HepG2 (cell line): ENCODE results near the gene MAPK10. TPM values are rescaled to one million over a fixed set of nuclear protein-coding genes. Genes with fewer than 3 reads are reported as not detected.

Source experiments
- ATAC-seq: fragments of 200-7000 bp; cut with Tn5 transposase; 3 replicates; pipeline ENCODE4 v1.9.1; 2020; ENCODE audit warnings: mild to moderate bottlenecking, moderate library complexity
- BruUV-seq: library from RNA; stranded (reverse); fragments of 400-500 nt; replicated peaks from 2 replicates; lab custom pipeline; 2021; lab: Mats Ljungman, UMichigan
- CTCF ChIA-PET: fragments of 300-600 bp; formaldehyde crosslinking; extraction: SDS; loops from one replicate; lab custom pipeline; 2021; ENCODE audit warnings: low total read pairs, inconsistent platforms, low intra/inter-chr PET ratio; lab: Yijun Ruan, JAX
- POLR2A ChIA-PET: fragments of 350-600 bp; sonication (Branson Sonifier 250); formaldehyde crosslinking; loops from one replicate; lab custom pipeline; 2020; ENCODE audit warnings: antibody characterized with exemption, inconsistent platforms; lab: Yijun Ruan, JAX
- DNase-seq: peaks from one replicate; pipeline ENCODE4 v3.0.0-alpha.2; 2015; ENCODE audit warnings: low spot score
- FAIRE-seq: peaks from 3 replicates; lab custom pipeline; 2011; peaks lifted over from hg19 to GRCh38; lab: Jason Lieb, UNC
- H2AFZ ChIP-seq: one replicate; pipeline ENCODE4 v1.6.1; 2011; ENCODE audit warnings: low read length, inconsistent platforms
- H3K27ac ChIP-seq: fragments of 300-600 bp; 3 replicates; pipeline ENCODE4 v1.8.0; 2011; ENCODE audit warnings: mixed run types, mild to moderate bottlenecking, mixed read lengths, low read length, inconsistent platforms; ENCODE audit not compliant: insufficient read depth; ENCODE audit errors: extremely low read length
- H3K27me3 ChIP-seq, 2 experiments: fragments of 200-600 bp in 1 of 2; 2 replicates in 1 of 2; 3 replicates in 1 of 2; pipeline versions ENCODE4 v1.6.0 to v1.8.0; 2011; ENCODE audit warnings: low read length in 2 of 2, mild to moderate bottlenecking in 2 of 2, moderate library complexity in 2 of 2, inconsistent platforms in 1 of 2; ENCODE audit not compliant: insufficient read depth in 2 of 2, control insufficient read depth in 1 of 2
- H3K36me3 ChIP-seq, 2 experiments: fragments of 200-600 bp in 1 of 2; replicated peaks in 1 of 2; 2 replicates in 1 of 2; 3 replicates in 1 of 2; pipeline versions ENCODE4 v1.5.1 to v1.8.0; 2011; ENCODE audit warnings: low read length in 2 of 2, inconsistent platforms in 1 of 2; ENCODE audit not compliant: insufficient read depth in 2 of 2, control insufficient read depth in 1 of 2
- H3K4me1 ChIP-seq: 2 replicates; pipeline ENCODE4 v1.5.1; 2012; ENCODE audit warnings: low read length, inconsistent platforms; ENCODE audit not compliant: insufficient read depth
- H3K4me2 ChIP-seq: 2 replicates; pipeline ENCODE4 v1.6.0; 2011; ENCODE audit warnings: low read depth, low read length, inconsistent platforms
- H3K4me3 ChIP-seq, 3 experiments: fragments of 200-600 bp in 1 of 3; sonication (generic), shearing (Covaris generic) in 1 of 3; replicated peaks in 1 of 3; 2 replicates each; pipeline ENCODE4 v1.5.1; 2011 to 2016; ENCODE audit warnings: low read length in 3 of 3, inconsistent platforms in 2 of 3, low read depth in 2 of 3, mild to moderate bottlenecking in 2 of 3, control low read depth in 1 of 3, mixed read lengths in 1 of 3; ENCODE audit not compliant: insufficient read depth in 1 of 3
- H3K79me2 ChIP-seq: one replicate; pipeline ENCODE4 v1.6.1; 2011; ENCODE audit warnings: low read length, inconsistent platforms; ENCODE audit not compliant: insufficient read depth
- H3K9ac ChIP-seq: 2 replicates; pipeline ENCODE4 v1.6.0; 2011; ENCODE audit warnings: mild to moderate bottlenecking, low read depth, low read length, inconsistent platforms; ENCODE audit not compliant: insufficient read depth
- H3K9me3 ChIP-seq: 2 replicates; pipeline ENCODE4 v1.5.1; 2012; ENCODE audit warnings: mild to moderate bottlenecking, low read length
- H4K20me1 ChIP-seq: 2 replicates; pipeline ENCODE4 v1.6.0; 2011; ENCODE audit warnings: inconsistent platforms, mild to moderate bottlenecking, low read length, moderate library complexity; ENCODE audit not compliant: insufficient read depth
- ATRX ChIP-seq: sonication (generic); formaldehyde crosslinking; IDR thresholded peaks from 2 replicates; pipeline ENCODE4 v1.4.0; 2020; ENCODE audit warnings: missing genetic modification reagents, borderline replicate concordance
- DMAP1 ChIP-seq: IDR thresholded peaks from 2 replicates; pipeline ENCODE4 v1.6.1; 2016
- GFI1 ChIP-seq: sonication (generic); formaldehyde crosslinking; IDR thresholded peaks from 2 replicates; pipeline ENCODE4 v1.5.0; 2020; ENCODE audit warnings: missing genetic modification reagents, mild to moderate bottlenecking, borderline replicate concordance
- HMG20B ChIP-seq: conservative IDR thresholded peaks from 2 replicates; pipeline ENCODE4 v1.6.1; 2016; ENCODE audit warnings: missing genetic modification reagents, missing compliant biosample characterization
- HOXA9 ChIP-seq: sonication (generic); formaldehyde crosslinking; IDR thresholded peaks from 2 replicates; pipeline ENCODE4 v1.8.1; 2022; ENCODE audit warnings: missing genetic modification reagents, mild to moderate bottlenecking, moderate library complexity, borderline replicate concordance
- PHF21A ChIP-seq: sonication (generic); formaldehyde crosslinking; IDR thresholded peaks from 2 replicates; pipeline ENCODE4 v1.5.0; 2020; ENCODE audit warnings: mild to moderate bottlenecking, missing genetic modification reagents
- RCOR2 ChIP-seq: IDR thresholded peaks from 2 replicates; pipeline ENCODE4 v1.6.1; 2016; ENCODE audit warnings: missing biosample characterization, missing genetic modification reagents
- SMAD1 ChIP-seq: sonication (generic); formaldehyde crosslinking; IDR thresholded peaks from 2 replicates; pipeline ENCODE4 v1.4.0; 2020; ENCODE audit warnings: missing genetic modification reagents, low read depth, mild to moderate bottlenecking, borderline replicate concordance
- TCF7 ChIP-seq: sonication (generic); IDR thresholded peaks from 2 replicates; pipeline ENCODE4 v1.6.1; 2016; ENCODE audit warnings: antibody characterized with exemption, low read depth
- TMF1 ChIP-seq: sonication (generic); formaldehyde crosslinking; IDR thresholded peaks from 2 replicates; pipeline ENCODE4 v1.8.1; 2022; ENCODE audit warnings: low read depth, missing genetic modification reagents
- ZBTB38 ChIP-seq: sonication (generic); formaldehyde crosslinking; IDR thresholded peaks from 2 replicates; pipeline ENCODE4 v1.5.1; 2020; ENCODE audit warnings: mild to moderate bottlenecking, missing genetic modification reagents
- ZIK1 ChIP-seq: sonication (generic); formaldehyde crosslinking; IDR thresholded peaks from 2 replicates; pipeline ENCODE4 v1.5.0; 2020; ENCODE audit warnings: mild to moderate bottlenecking, low read depth, missing genetic modification reagents, borderline replicate concordance
- ZNF430 ChIP-seq: sonication (generic); formaldehyde crosslinking; IDR thresholded peaks from 2 replicates; pipeline ENCODE4 v1.9.0; 2021; ENCODE audit warnings: mild to moderate bottlenecking, missing genetic modification reagents
- ZNF792 ChIP-seq: IDR thresholded peaks from 2 replicates; pipeline ENCODE4 v1.6.1; 2016
- ZSCAN20 ChIP-seq: sonication (generic); formaldehyde crosslinking; IDR thresholded peaks from 2 replicates; pipeline ENCODE4 v1.4.0; 2020; ENCODE audit warnings: missing genetic modification reagents, mild to moderate bottlenecking, borderline replicate concordance
- whole genome bisulfite sequencing: methylation state at CpG from one replicate; pipeline ENCODE4 v1.1.6; 2017; ENCODE audit warnings: low lambda C conversion rate; 5-methylcytosine and 5-hydroxymethylcytosine counted together
- in situ Hi-C: cut with HindIII; loops from 2 replicates; pipeline ENCODE4 v1.10.0; 2017; ENCODE audit warnings: low pct_unique_long_range_greater_than_20kb; ENCODE audit not compliant: extremely low pct_ligation_motif_present
- intact Hi-C: fragments of 100-400 bp; cut with micrococcal nuclease; formaldehyde crosslinking; loops from one replicate; pipeline ENCODE4 v1.10.0; 2022; ENCODE audit not compliant: unreplicated experiment
- polyA plus RNA-seq, 8 experiments: library from polyadenylated mRNA; depleted of rRNA in 3 of 8; stranded (reverse) in 7 of 8; unstranded in 1 of 8; fragments of >200 nt; fragmentation: Illumina TruSeq in 4 of 8; extraction: Trizol in 4 of 8; gene quantifications; 2 replicates each; pipeline versions ENCODE4 v1.2.1 to v1.2.3, GENCODE V29; 2011 to 2016; ENCODE audit warnings: low read depth in 4 of 8, missing spikeins in 1 of 8, mixed read lengths in 1 of 8; ENCODE audit not compliant: insufficient read depth in 1 of 8
- total RNA-seq, 5 experiments: library from RNA; depleted of rRNA; stranded (reverse); fragments of >200 nt; fragmentation: Illumina TruSeq; extraction: Trizol; gene quantifications; 2 replicates each; pipeline ENCODE4 v1.2.3, GENCODE V29; 2016; ENCODE audit warnings: low read depth in 1 of 5
- TF ChIP-seq, protein P1 (sequence below): sonication (generic); formaldehyde crosslinking; IDR thresholded peaks from 2 replicates; pipeline ENCODE4 v1.5.1; 2020; ENCODE audit warnings: mild to moderate bottlenecking, missing genetic modification reagents
- TF ChIP-seq, protein P2 (sequence below): IDR thresholded peaks from 2 replicates; pipeline ENCODE4 v1.6.1; 2012; ENCODE audit warnings: inconsistent platforms
- TF ChIP-seq, protein P3 (sequence below): sonication (generic); formaldehyde crosslinking; IDR thresholded peaks from 2 replicates; pipeline ENCODE4 v1.5.0; 2020; ENCODE audit warnings: missing genetic modification reagents

The MAPK10 gene
- total and polyA plus RNA-seq, 2 of the 13 experiments (the other 11 are each of a cell fraction or from before 2014, with no cell fraction given), result not detected

DNA sequence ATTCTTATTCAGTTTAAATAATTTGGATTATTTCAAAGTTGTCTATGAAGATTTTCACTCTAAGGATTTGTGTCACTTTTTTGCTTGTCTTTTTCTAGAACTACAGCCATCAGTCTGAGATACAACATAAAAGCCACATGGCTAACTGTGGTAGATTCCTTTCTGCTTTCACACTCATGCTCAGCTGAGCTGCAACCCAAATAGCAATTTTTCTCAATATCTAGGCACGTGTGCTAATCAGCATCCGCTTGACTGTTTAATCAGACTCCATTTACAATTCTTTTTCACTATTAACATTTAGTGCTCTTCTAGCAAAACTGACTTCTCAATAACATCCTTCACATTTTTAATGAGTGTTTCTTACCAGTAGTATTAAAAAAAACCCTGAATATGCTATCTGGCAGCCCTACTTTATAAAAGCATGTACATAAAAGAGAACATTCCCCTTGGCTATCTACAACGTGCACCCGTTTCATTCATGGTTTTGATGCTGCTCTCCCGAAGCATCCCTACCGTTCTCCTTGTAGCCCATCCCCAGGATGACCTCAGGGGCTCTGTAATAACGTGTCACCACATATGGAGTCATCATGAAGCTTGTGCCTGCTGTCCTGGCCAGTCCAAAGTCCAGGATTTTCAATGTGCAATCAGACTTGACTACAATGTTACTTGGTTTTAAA is 259.2 kb downstream of the MAPK10 start:
- in situ Hi-C loops, result no loop called here

DNA sequence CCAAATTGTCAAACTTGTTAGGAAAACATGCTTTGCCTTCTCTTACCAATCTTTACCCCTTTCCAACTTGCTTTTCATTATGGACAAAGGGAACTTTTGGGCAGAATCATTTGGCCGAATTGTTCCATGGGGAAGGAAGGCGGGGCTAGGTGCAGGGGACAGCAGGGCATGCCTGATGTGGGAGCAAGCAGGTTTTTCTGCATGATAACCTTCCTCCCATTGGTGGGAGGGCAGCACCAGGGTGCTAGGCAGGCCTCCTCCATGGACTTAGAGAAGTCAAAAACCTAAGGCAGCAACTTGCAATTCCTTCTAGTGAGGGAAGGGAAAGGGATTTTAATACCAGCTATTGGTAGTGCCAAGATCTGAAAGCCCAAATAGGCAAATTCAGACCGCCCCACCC is 260.5 kb downstream of the MAPK10 start:
- CTCF ChIA-PET, result no interaction called here
- no peak for ATAC-seq
- in situ Hi-C loops, result no loop called here
- TF ChIP-seq ZSCAN20 (CRISPR knock-in tag), result no peak
- TF ChIP-seq ZNF792 (CRISPR knock-in tag), result no peak
- TF ChIP-seq HOXA9 (CRISPR knock-in tag), result no peak
- no peak for TF ChIP-seq TMF1 (CRISPR knock-in tag)
- TF ChIP-seq DMAP1, result no peak
- TF ChIP-seq SMAD1 (CRISPR knock-in tag), result no peak
- TF ChIP-seq, protein P1, sequence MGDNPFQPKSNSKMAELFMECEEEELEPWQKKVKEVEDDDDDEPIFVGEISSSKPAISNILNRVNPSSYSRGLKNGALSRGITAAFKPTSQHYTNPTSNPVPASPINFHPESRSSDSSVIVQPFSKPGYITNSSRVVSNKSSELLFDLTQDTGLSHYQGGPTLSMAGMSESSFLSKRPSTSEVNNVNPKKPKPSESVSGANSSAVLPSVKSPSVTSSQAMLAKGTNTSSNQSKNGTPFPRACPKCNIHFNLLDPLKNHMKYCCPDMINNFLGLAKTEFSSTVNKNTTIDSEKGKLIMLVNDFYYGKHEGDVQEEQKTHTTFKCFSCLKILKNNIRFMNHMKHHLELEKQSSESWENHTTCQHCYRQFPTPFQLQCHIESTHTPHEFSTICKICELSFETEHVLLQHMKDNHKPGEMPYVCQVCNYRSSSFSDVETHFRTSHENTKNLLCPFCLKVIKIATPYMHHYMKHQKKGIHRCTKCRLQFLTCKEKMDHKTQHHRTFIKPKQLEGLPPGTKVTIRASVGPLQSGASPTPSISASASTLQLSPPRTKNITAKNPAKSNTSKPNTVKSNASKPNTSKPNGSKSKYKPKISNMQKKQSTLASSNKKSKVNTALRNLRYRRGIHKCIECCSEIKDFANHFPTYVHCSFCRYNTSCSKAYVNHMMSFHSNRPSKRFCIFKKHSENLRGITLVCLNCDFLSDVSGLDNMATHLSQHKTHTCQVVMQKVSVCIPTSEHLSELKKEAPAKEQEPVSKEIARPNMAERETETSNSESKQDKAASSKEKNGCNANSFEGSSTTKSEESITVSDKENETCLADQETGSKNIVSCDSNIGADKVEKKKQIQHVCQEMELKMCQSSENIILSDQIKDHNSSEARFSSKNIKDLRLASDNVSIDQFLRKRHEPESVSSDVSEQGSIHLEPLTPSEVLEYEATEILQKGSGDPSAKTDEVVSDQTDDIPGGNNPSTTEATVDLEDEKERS (CRISPR knock-in tag), result no peak
- TF ChIP-seq HMG20B (CRISPR knock-in tag), result no peak
- TF ChIP-seq, protein P2, sequence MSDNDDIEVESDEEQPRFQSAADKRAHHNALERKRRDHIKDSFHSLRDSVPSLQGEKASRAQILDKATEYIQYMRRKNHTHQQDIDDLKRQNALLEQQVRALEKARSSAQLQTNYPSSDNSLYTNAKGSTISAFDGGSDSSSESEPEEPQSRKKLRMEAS, result no peak
- no peak for TF ChIP-seq PHF21A (CRISPR knock-in tag)

More for the DNA sequence above, 259.2 kb downstream of the MAPK10 start:
- no peaks in the 10 kb centered on the region; a peak in 1 of 5 replicates for H3K27me3 ChIP-seq
- no peaks in the 10 kb centered on the region for H4K20me1 ChIP-seq
- no peaks in the 10 kb centered on the region for H3K9me3 ChIP-seq
- ChIA-PET CTCF (no interaction called here), POLR2A (no interaction called here)
- WGBS, result 2% methylated on average over 7 of the region's 7 CpGs
- no peak overlapping the region for H3K4me3 ChIP-seq
- intact Hi-C loops, result no loop called here
- H3K36me3 ChIP-seq, result no peaks in the 10 kb centered on the region
- TF ChIP-seq ZSCAN20 (CRISPR knock-in tag) (no peak), ATRX (CRISPR knock-in tag) (no peak), RCOR2 (no peak), ZIK1 (CRISPR knock-in tag) (no peak), TCF7 (no peak), ZNF430 (CRISPR knock-in tag) (no peak), GFI1 (CRISPR knock-in tag) (no peak), ZBTB38 (CRISPR knock-in tag) (no peak)
- TF ChIP-seq, protein P3, sequence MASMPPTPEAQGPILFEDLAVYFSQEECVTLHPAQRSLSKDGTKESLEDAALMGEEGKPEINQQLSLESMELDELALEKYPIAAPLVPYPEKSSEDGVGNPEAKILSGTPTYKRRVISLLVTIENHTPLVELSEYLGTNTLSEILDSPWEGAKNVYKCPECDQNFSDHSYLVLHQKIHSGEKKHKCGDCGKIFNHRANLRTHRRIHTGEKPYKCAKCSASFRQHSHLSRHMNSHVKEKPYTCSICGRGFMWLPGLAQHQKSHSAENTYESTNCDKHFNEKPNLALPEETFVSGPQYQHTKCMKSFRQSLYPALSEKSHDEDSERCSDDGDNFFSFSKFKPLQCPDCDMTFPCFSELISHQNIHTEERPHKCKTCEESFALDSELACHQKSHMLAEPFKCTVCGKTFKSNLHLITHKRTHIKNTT (CRISPR knock-in tag), result no peak
- no peak overlapping the region for H3K9ac ChIP-seq
- no peak for FAIRE-seq
- ATAC-seq, result no peak
- no peaks in the 10 kb centered on the region for H3K4me1 ChIP-seq
- no peak overlapping the region for H3K4me2 ChIP-seq
- BruUV-seq, result no TSS peak
- H2AFZ ChIP-seq, result no peak overlapping the region
- no peak for DNase-seq
- no peak overlapping the region for H3K27ac ChIP-seq
- H3K79me2 ChIP-seq, result no peaks in the 10 kb centered on the region

More for the DNA sequence above, 260.5 kb downstream of the MAPK10 start:
- WGBS, result 2% methylated on average over 3 of the region's 3 CpGs
- Histone ChIP-seq H3K9me3 (no peaks in the 10 kb centered on the region), H3K4me1 (no peaks in the 10 kb centered on the region), H2AFZ (no peak overlapping the region), H3K9ac (no peak overlapping the region), H3K79me2 (no peaks in the 10 kb centered on the region), H3K4me2 (no peak overlapping the region), H3K36me3 (no peaks in the 10 kb centered on the region), H4K20me1 (no peaks in the 10 kb centered on the region), H3K27ac (no peak overlapping the region), H3K4me3 (no peak overlapping the region), H3K27me3 (no peaks in the 10 kb centered on the region; a peak in 1 of 5 replicates)
- POLR2A ChIA-PET, result no interaction called here
- DNase-seq (no peak), FAIRE-seq (no peak)
- intact Hi-C loops, result no loop called here
- BruUV-seq, result no TSS peak
